ENCODE measurements around the gene DLGAP4. TPM values are rescaled to one million over a fixed set of nuclear protein-coding genes. Genes with fewer than 3 reads are reported as not detected.

Gene DLGAP4
- total RNA-seq, 1 experiment from 2014 or later, result 18.3 TPM

- no peak for DNase-seq (ENCODE audit: low read depth)
Measured at GRCh38 chr20:36320898-36321695, 15.0 kb downstream of the DLGAP4 start.

- no peak for DNase-seq (ENCODE audit: low read depth)
Measured at GRCh38 chr20:36322131-36322530, 16.0 kb downstream of the DLGAP4 start.

GRCh38 chr20:36330091-36330490 lies 24.0 kb downstream of the DLGAP4 start:
- DNase-seq (ENCODE audit: low read depth), result no peak

- DNase-seq (ENCODE audit: low read depth), result no peak
Measured at GRCh38 chr20:36331209-36331608, 25.1 kb downstream of the DLGAP4 start.

GRCh38 chr20:36333841-36334240 lies 27.7 kb downstream of the DLGAP4 start:
- no peak for DNase-seq (ENCODE audit: low read depth)

GRCh38 chr20:36334281-36335205 lies 28.4 kb downstream of the DLGAP4 start:
- no peak for DNase-seq (ENCODE audit: low read depth)

GRCh38 chr20:36335206-36335870 lies 29.2 kb downstream of the DLGAP4 start:
- DNase-seq (ENCODE audit: low read depth), result no peak

- no peak for DNase-seq (ENCODE audit: low read depth)
Measured at GRCh38 chr20:36336204-36336603, 30.1 kb downstream of the DLGAP4 start.

GRCh38 chr20:36336954-36337704 lies 31.0 kb downstream of the DLGAP4 start:
- DNase-seq (ENCODE audit: low read depth), result peak; percentile 32

GRCh38 chr20:36337886-36338285 lies 31.7 kb downstream of the DLGAP4 start:
- no peak for DNase-seq (ENCODE audit: low read depth)

GRCh38 chr20:36339646-36340592 lies 33.8 kb downstream of the DLGAP4 start:
- peak; percentile 17 for DNase-seq (ENCODE audit: low read depth)

- DNase-seq (ENCODE audit: low read depth), result no peak
Measured at GRCh38 chr20:36340593-36340990, 34.5 kb downstream of the DLGAP4 start.

GRCh38 chr20:36341331-36342020 lies 35.3 kb downstream of the DLGAP4 start:
- DNase-seq (ENCODE audit: low read depth), result no peak

GRCh38 chr20:36342331-36343120 lies 36.4 kb downstream of the DLGAP4 start:
- DNase-seq (ENCODE audit: low read depth), result no peak

GRCh38 chr20:36343641-36344040 lies 37.5 kb downstream of the DLGAP4 start:
- no peak for DNase-seq (ENCODE audit: low read depth)

- DNase-seq (ENCODE audit: low read depth), result peak; percentile 66
Measured at GRCh38 chr20:36344517-36345132, 38.5 kb downstream of the DLGAP4 start.

- no peak for DNase-seq (ENCODE audit: low read depth)
Measured at GRCh38 chr20:36346256-36346655, 40.1 kb downstream of the DLGAP4 start.
